Measurements from ENCODE around the gene OPN1SW. TPM values are rescaled to one million over a fixed set of nuclear protein-coding genes. Genes with fewer than 3 reads are reported as not detected.

OPN1SW gene
- total RNA-seq, 4 donors from 2014 or later = not detected

Other genes starting within 250 kb of the OPN1SW start
- gene GARIN1A, start 103.5 kb downstream of the OPN1SW start, total RNA-seq = 1 to 10 TPM in 1 of 4 donors, under 1 TPM in 2, not detected in 1; 0.26 to 1.0 (median 0.71) TPM
- gene CALU, start 36.4 kb downstream of the OPN1SW start, total RNA-seq = 10 to 100 TPM; 22.7 to 53.8 (median 30.8) TPM
- 1 to 10 TPM in 3 of 4 donors, not detected in 1; 1.4 to 2.3 (median 1.8) TPM for gene CCDC136, start 16.2 kb upstream of the OPN1SW start, total RNA-seq
- 10 to 100 TPM in 1 of 4 donors, 1 to 10 TPM in 3; 5.0 to 11.1 (median 6.2) TPM for gene FLNC, start 54.6 kb upstream of the OPN1SW start, total RNA-seq
- gene ATP6V1F, start 87.1 kb upstream of the OPN1SW start, total RNA-seq = 100 to 1,000 TPM in 3 of 4 donors, 10 to 100 TPM in 1; 71.3 to 165 (median 137) TPM
- gene KCP, start 134.9 kb upstream of the OPN1SW start, total RNA-seq = under 1 TPM in 3 of 4 donors, not detected in 1; 0.07 to 0.68 (median 0.21) TPM
- gene IRF5, start 162.1 kb upstream of the OPN1SW start, total RNA-seq = 10 to 100 TPM; 13.5 to 23.4 (median 15.6) TPM